Omental fat pad (tissue), 4 donors: ENCODE data around the gene PRAF2. TPM values are rescaled to one million over a fixed set of nuclear protein-coding genes. Genes with fewer than 3 reads are reported as not detected.
A peak's percentile ranks its signal among the peaks of the same experiment; 100 is the strongest.

Experiments
- ATAC-seq: fragments of 150-250 bp; one replicate; pipeline ENCODE4 v1.9.1; 2016; ENCODE audit warnings: mild to moderate bottlenecking, moderate library complexity; ENCODE audit not compliant: low FRiP score
- DNase-seq: peaks from one replicate; pipeline ENCODE4 v3.0.0-alpha.2; 2019; ENCODE audit warnings: low spot score
- CTCF ChIP-seq, 3 donors: fragments of 450-650 bp; IDR thresholded peaks; one replicate each; pipeline ENCODE4 v1.5.1; 2016 to 2017; ENCODE audit warnings: antibody characterized with exemption in 3 of 3, mild to moderate bottlenecking in 3 of 3, moderate library complexity in 2 of 3
- total RNA-seq, 4 donors: library from RNA; depleted of rRNA; stranded (reverse); fragments of >200 nt; gene quantifications; one replicate each; pipeline ENCODE4 v1.1.0, GENCODE V29; 2016

PRAF2 gene
- total RNA-seq, result 10 to 100 TPM in 3 of 4 donors, 1 to 10 TPM in 1; 7.8 to 17.3 (median 12.3) TPM

- no peak for TF ChIP-seq CTCF (IDR thresholded peaks at IDR 0.05)
- DNase-seq, result peak; percentile 89
These were observed at the start of gene PRAF2 for GRCh38 chrX:49073601-49074575. TSS of gene PRAF2 (minus strand) at chrX:49074002. CDS start at chrX:49073987, 15 bp downstream.

GRCh38 chrX:49122499-49122898, 48.7 kb upstream of the PRAF2 start:
- no peak for DNase-seq
- no peak for ATAC-seq
- TF ChIP-seq CTCF (IDR thresholded peaks at IDR 0.05), result no peak

More at GRCh38 chrX:49073601-49074575, at the start of gene PRAF2:
- peak; percentile 82 for ATAC-seq

- ATAC-seq (no peak), DNase-seq (no peak)
- no peak for TF ChIP-seq CTCF (IDR thresholded peaks at IDR 0.05)
These were observed 46.3 kb upstream of the PRAF2 start for GRCh38 chrX:49120091-49120490.

GRCh38 chrX:49117581-49117980, 43.8 kb upstream of the PRAF2 start:
- TF ChIP-seq CTCF (IDR thresholded peaks at IDR 0.05), result no peak
- no peak for ATAC-seq
- DNase-seq, result no peak

GRCh38 chrX:49116716-49117115, 42.9 kb upstream of the PRAF2 start:
- no peak for ATAC-seq
- no peak for TF ChIP-seq CTCF (IDR thresholded peaks at IDR 0.05)
- no peak for DNase-seq

GRCh38 chrX:49116076-49116475, 42.3 kb upstream of the PRAF2 start:
- no peak for TF ChIP-seq CTCF (IDR thresholded peaks at IDR 0.05)
- DNase-seq (no peak), ATAC-seq (no peak)

- no peak for ATAC-seq
- TF ChIP-seq CTCF (IDR thresholded peaks at IDR 0.05), result no peak
- no peak for DNase-seq
These were observed 38.0 kb upstream of the PRAF2 start for GRCh38 chrX:49111791-49112190.
